ENCODE data around the gene TRIM33.
"Not testable (repeated sequence)": the region's sequence is repeated elsewhere in the genome, so short reads cannot be mapped to it uniquely, and the experiment has no call there.

The TRIM33 gene

GRCh38 chr1:114485286-114485685 is 25.7 kb downstream of the TRIM33 start:
- Histone ChIP-seq H3K9ac (ENCODE audit: low read depth, low read length) (no peak overlapping the region), H3K36me3 (ENCODE audit: control insufficient read depth, insufficient read depth, low read length) (no peaks in the 10 kb centered on the region), H3K4me1 (ENCODE audit: control insufficient read depth, insufficient read depth, low read length) (peaks cover 3% of the 10 kb centered on the region), H3K27me3 (ENCODE audit: control insufficient read depth, insufficient read depth, low read length) (no peaks in the 10 kb centered on the region), H3K9me3 (ENCODE audit: control insufficient read depth, insufficient read depth, low read length) (no peaks in the 10 kb centered on the region), H3K4me3 (ENCODE audit: low read depth, low read length) (no peak overlapping the region)

GRCh38 chr1:114482585-114482984 is 28.4 kb downstream of the TRIM33 start:
- H3K4me3 ChIP-seq (ENCODE audit: low read depth, low read length), result no peak overlapping the region
- H3K36me3 ChIP-seq (ENCODE audit: control insufficient read depth, insufficient read depth, low read length), result no peaks in the 10 kb centered on the region
- no peaks in the 10 kb centered on the region for H3K9me3 ChIP-seq (ENCODE audit: control insufficient read depth, insufficient read depth, low read length)
- no peaks in the 10 kb centered on the region for H3K27me3 ChIP-seq (ENCODE audit: control insufficient read depth, insufficient read depth, low read length)
- H3K4me1 ChIP-seq (ENCODE audit: control insufficient read depth, insufficient read depth, low read length), result peaks cover 3% of the 10 kb centered on the region
- H3K9ac ChIP-seq (ENCODE audit: low read depth, low read length), result no peak overlapping the region

- H3K27me3 ChIP-seq (ENCODE audit: control insufficient read depth, insufficient read depth, low read length); H3K4me1 ChIP-seq (ENCODE audit: control insufficient read depth, insufficient read depth, low read length); H3K4me3 ChIP-seq (ENCODE audit: low read depth, low read length); H3K36me3 ChIP-seq (ENCODE audit: control insufficient read depth, insufficient read depth, low read length); H3K9ac ChIP-seq (ENCODE audit: low read depth, low read length); H3K9me3 ChIP-seq (ENCODE audit: control insufficient read depth, insufficient read depth, low read length): not testable (repeated sequence)
Measured at GRCh38 chr1:114479636-114480035, 31.4 kb downstream of the TRIM33 start.

- Histone ChIP-seq H3K27me3 (ENCODE audit: control insufficient read depth, insufficient read depth, low read length) (no peaks in the 10 kb centered on the region), H3K9ac (ENCODE audit: low read depth, low read length) (no peak overlapping the region), H3K4me3 (ENCODE audit: low read depth, low read length) (no peak overlapping the region), H3K36me3 (ENCODE audit: control insufficient read depth, insufficient read depth, low read length) (no peaks in the 10 kb centered on the region), H3K4me1 (ENCODE audit: control insufficient read depth, insufficient read depth, low read length) (no peaks in the 10 kb centered on the region), H3K9me3 (ENCODE audit: control insufficient read depth, insufficient read depth, low read length) (no peaks in the 10 kb centered on the region)
Measured at GRCh38 chr1:114479134-114479533, 31.9 kb downstream of the TRIM33 start.

- no peaks in the 10 kb centered on the region for H3K36me3 ChIP-seq (ENCODE audit: control insufficient read depth, insufficient read depth, low read length)
- H3K4me1 ChIP-seq (ENCODE audit: control insufficient read depth, insufficient read depth, low read length), result no peaks in the 10 kb centered on the region
Measured at GRCh38 chr1:114473796-114474195, 37.2 kb downstream of the TRIM33 start.

DNA sequence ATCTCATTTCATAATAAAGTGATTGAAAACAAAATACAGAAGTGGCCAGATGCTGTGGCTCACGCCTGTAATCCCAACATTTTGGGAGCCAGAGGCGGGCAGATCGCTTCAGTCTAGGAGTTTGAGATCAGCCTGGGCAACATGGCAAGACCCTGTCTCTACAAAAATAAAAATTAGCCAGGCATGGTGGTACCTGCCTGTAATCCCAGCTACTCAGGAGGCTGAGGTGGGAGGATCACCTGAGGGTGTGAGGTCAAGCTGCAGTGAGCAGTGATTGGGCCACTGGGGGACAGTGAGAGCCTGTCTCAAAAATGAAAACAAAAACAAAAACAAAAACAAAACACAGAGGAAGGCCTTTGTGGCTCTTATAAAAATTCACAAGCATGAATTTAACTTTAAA is 38.6 kb downstream of the TRIM33 start:
- H3K4me3 ChIP-seq (ENCODE audit: low read depth, low read length), result no peak overlapping the region
- no peaks in the 10 kb centered on the region for H3K27me3 ChIP-seq (ENCODE audit: control insufficient read depth, insufficient read depth, low read length)

More at GRCh38 chr1:114473796-114474195, 37.2 kb downstream of the TRIM33 start:
- Histone ChIP-seq H3K9ac (ENCODE audit: low read depth, low read length) (no peak overlapping the region), H3K4me3 (ENCODE audit: low read depth, low read length) (no peak overlapping the region), H3K27me3 (ENCODE audit: control insufficient read depth, insufficient read depth, low read length) (no peaks in the 10 kb centered on the region), H3K9me3 (ENCODE audit: control insufficient read depth, insufficient read depth, low read length) (no peaks in the 10 kb centered on the region)

DNA sequence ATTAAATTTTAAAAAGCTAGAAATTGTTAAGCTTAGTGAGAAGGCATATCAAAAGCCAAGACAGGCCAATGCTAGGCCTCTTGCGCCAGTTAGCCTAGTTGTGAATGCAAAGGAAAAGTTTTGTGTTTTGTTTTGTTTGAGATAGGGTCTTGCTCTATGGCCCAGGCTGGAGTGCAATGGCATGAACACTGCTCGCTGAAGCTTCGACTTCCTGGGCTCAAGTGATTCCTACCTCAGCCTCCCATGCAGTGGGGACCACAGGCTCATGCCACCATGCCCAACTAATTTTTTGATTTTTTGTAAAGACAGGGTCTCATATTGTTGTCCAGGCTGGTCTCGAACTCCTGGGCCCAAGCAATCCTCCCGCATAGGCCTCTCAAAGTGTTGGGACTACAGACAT is 40.3 kb downstream of the TRIM33 start:
- no peaks in the 10 kb centered on the region for H3K27me3 ChIP-seq (ENCODE audit: control insufficient read depth, insufficient read depth, low read length)
- peaks cover 2% of the 10 kb centered on the region for H3K4me1 ChIP-seq (ENCODE audit: control insufficient read depth, insufficient read depth, low read length)
- H3K36me3 ChIP-seq (ENCODE audit: control insufficient read depth, insufficient read depth, low read length), result no peaks in the 10 kb centered on the region
- H3K9me3 ChIP-seq (ENCODE audit: control insufficient read depth, insufficient read depth, low read length), result no peaks in the 10 kb centered on the region
- no peak overlapping the region for H3K4me3 ChIP-seq (ENCODE audit: low read depth, low read length)
- no peak overlapping the region for H3K9ac ChIP-seq (ENCODE audit: low read depth, low read length)

More for the DNA sequence above, 38.6 kb downstream of the TRIM33 start:
- H3K36me3 ChIP-seq (ENCODE audit: control insufficient read depth, insufficient read depth, low read length), result no peaks in the 10 kb centered on the region
- peaks cover 2% of the 10 kb centered on the region for H3K4me1 ChIP-seq (ENCODE audit: control insufficient read depth, insufficient read depth, low read length)
- no peak overlapping the region for H3K9ac ChIP-seq (ENCODE audit: low read depth, low read length)
- H3K9me3 ChIP-seq (ENCODE audit: control insufficient read depth, insufficient read depth, low read length), result no peaks in the 10 kb centered on the region

- Histone ChIP-seq H3K4me3 (ENCODE audit: low read depth, low read length) (no peak overlapping the region), H3K4me1 (ENCODE audit: control insufficient read depth, insufficient read depth, low read length) (peaks cover 10% of the 10 kb centered on the region), H3K9ac (ENCODE audit: low read depth, low read length) (no peak overlapping the region), H3K27me3 (ENCODE audit: control insufficient read depth, insufficient read depth, low read length) (no peaks in the 10 kb centered on the region), H3K36me3 (ENCODE audit: control insufficient read depth, insufficient read depth, low read length) (no peaks in the 10 kb centered on the region), H3K9me3 (ENCODE audit: control insufficient read depth, insufficient read depth, low read length) (no peaks in the 10 kb centered on the region)
Measured at GRCh38 chr1:114468710-114469468, 42.1 kb downstream of the TRIM33 start.

DNA sequence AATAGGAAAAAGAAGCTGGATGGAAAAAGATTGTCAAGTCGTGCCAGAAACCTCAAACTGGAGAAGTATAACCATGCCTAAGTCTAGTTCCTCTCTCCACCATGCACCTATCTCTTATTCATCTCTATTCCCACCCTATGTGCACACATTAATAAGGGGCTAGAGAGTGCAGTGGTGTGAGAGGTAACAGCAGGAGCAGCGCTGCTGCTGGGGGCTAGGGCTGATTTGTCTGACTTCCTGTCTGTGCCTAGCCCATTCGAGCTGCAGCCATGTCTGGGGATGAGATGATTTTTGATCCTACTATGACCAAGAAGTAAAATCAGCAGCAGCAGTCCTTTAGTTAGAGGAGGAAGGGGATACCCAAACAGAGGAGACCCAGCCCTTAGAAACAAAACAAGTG is 43.0 kb downstream of the TRIM33 start:
- no peaks in the 10 kb centered on the region for H3K36me3 ChIP-seq (ENCODE audit: control insufficient read depth, insufficient read depth, low read length)
- H3K4me1 ChIP-seq (ENCODE audit: control insufficient read depth, insufficient read depth, low read length), result peaks cover 10% of the 10 kb centered on the region
- no peak overlapping the region for H3K4me3 ChIP-seq (ENCODE audit: low read depth, low read length)
- H3K9ac ChIP-seq (ENCODE audit: low read depth, low read length), result no peak overlapping the region
- H3K9me3 ChIP-seq (ENCODE audit: control insufficient read depth, insufficient read depth, low read length), result no peaks in the 10 kb centered on the region
- no peaks in the 10 kb centered on the region for H3K27me3 ChIP-seq (ENCODE audit: control insufficient read depth, insufficient read depth, low read length)

DNA sequence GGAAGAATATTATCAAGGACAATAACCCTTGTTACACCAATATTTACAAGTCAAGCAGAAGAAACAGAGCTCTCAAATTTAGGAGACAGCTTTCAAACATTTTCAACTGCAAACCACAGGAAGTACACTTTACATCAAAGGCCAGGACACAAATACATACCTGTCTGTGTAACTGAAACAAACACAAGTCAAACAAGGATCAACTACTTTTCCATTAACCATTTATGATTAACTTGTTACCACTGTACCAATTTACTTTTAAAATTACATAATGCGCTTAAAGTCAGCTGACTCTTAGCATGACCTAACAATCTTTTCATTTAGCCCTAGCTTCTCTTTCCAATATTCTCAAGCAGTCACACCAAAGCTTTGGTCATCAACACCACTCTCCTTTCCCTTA is 43.5 kb downstream of the TRIM33 start:
- Histone ChIP-seq H3K36me3 (ENCODE audit: control insufficient read depth, insufficient read depth, low read length) (no peaks in the 10 kb centered on the region), H3K9ac (ENCODE audit: low read depth, low read length) (no peak overlapping the region), H3K27me3 (ENCODE audit: control insufficient read depth, insufficient read depth, low read length) (no peaks in the 10 kb centered on the region), H3K9me3 (ENCODE audit: control insufficient read depth, insufficient read depth, low read length) (no peaks in the 10 kb centered on the region), H3K4me3 (ENCODE audit: low read depth, low read length) (no peak overlapping the region), H3K4me1 (ENCODE audit: control insufficient read depth, insufficient read depth, low read length) (peaks cover 10% of the 10 kb centered on the region)

GRCh38 chr1:114466334-114467014 is 44.5 kb downstream of the TRIM33 start:
- Histone ChIP-seq H3K27me3 (ENCODE audit: control insufficient read depth, insufficient read depth, low read length) (no peaks in the 10 kb centered on the region), H3K9me3 (ENCODE audit: control insufficient read depth, insufficient read depth, low read length) (no peaks in the 10 kb centered on the region), H3K4me3 (ENCODE audit: low read depth, low read length) (no peak overlapping the region), H3K9ac (ENCODE audit: low read depth, low read length) (no peak overlapping the region), H3K36me3 (ENCODE audit: control insufficient read depth, insufficient read depth, low read length) (no peaks in the 10 kb centered on the region), H3K4me1 (ENCODE audit: control insufficient read depth, insufficient read depth, low read length) (peaks cover 10% of the 10 kb centered on the region)

DNA sequence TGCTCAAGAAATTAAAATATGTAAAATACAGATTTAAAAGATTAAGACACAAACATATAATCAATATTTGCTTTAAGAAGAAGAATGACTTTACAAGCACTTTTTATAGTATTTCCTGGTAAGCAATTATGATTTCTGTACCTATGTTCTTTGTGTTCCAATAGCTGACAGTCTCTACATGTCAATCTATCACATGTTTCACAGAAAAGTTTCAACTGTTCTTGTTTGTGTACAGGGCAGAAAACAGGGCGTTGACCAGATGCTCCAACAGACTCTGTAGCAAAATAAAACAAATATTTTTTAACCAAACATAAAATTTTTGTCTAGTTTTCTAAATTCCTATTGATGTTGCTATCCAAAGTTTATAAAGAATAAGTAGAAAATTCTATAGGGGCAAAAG is 48.0 kb downstream of the TRIM33 start:
- no peaks in the 10 kb centered on the region for H3K27me3 ChIP-seq (ENCODE audit: control insufficient read depth, insufficient read depth, low read length)
- H3K9me3 ChIP-seq (ENCODE audit: control insufficient read depth, insufficient read depth, low read length), result no peaks in the 10 kb centered on the region
- H3K4me3 ChIP-seq (ENCODE audit: low read depth, low read length), result no peak overlapping the region
- H3K9ac ChIP-seq (ENCODE audit: low read depth, low read length), result no peak overlapping the region
- peaks cover 10% of the 10 kb centered on the region for H3K4me1 ChIP-seq (ENCODE audit: control insufficient read depth, insufficient read depth, low read length)
- H3K36me3 ChIP-seq (ENCODE audit: control insufficient read depth, insufficient read depth, low read length), result no peaks in the 10 kb centered on the region

Measured in iPS-15b (cell line).